GM21390 (cell line): ENCODE results near the gene KIF16B.
"Not testable (repeated sequence)": the region's sequence is repeated elsewhere in the genome, so short reads cannot be mapped to it uniquely, and the experiment has no call there.

Source experiments
- ATAC-seq: cut with Tn5 transposase; IDR thresholded peaks from one replicate; pipeline ENCODE4 v1.9.1; 2021; ENCODE audit not compliant: unreplicated experiment

KIF16B gene

GRCh38 chr20:16270314-16270931 is 302.8 kb downstream of the KIF16B start:
- no peak for ATAC-seq

DNA sequence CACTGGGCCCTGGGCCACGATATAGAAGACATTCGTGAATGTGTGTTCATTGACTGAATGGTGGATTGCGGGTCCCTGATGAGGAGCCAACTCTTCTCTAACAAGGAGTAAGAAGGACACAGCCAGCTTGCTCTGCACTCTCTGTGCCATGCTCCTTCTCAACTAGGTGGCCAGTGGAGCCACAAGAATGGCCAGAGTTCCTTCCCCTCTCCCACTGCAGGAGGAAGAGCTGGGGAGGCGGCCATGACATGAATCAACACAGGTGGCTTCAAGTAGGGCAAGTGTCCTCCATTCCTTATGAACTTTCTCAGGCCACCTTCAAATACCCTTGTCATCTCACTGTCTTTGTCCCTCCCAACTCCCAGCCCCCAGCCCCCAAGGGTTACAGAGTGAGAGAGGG is 305.7 kb downstream of the KIF16B start:
- ATAC-seq = no peak

GRCh38 chr20:16265334-16265733 is 307.9 kb downstream of the KIF16B start:
- ATAC-seq = no peak

- no peak for ATAC-seq
These were observed 309.7 kb downstream of the KIF16B start for GRCh38 chr20:16263582-16263981.

DNA sequence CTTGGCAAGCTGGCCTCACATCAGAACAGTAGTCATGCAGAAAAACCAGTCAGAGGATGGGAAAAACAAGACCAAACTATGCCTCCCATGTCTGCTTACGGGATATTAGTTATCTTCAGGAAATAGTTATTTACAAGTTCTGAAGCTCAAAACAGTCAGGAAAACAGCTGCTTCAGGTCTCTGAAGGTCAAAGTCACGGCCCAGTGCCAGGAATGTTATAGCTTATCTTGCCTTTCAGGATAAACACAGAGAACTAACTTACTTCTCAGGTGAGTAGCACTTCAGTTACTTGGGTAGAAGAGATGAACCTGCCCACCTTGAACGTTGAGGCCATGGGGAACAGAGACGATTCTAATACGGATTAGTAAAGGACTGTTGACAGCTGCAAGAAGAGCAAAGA is 310.7 kb downstream of the KIF16B start:
- no peak for ATAC-seq

DNA sequence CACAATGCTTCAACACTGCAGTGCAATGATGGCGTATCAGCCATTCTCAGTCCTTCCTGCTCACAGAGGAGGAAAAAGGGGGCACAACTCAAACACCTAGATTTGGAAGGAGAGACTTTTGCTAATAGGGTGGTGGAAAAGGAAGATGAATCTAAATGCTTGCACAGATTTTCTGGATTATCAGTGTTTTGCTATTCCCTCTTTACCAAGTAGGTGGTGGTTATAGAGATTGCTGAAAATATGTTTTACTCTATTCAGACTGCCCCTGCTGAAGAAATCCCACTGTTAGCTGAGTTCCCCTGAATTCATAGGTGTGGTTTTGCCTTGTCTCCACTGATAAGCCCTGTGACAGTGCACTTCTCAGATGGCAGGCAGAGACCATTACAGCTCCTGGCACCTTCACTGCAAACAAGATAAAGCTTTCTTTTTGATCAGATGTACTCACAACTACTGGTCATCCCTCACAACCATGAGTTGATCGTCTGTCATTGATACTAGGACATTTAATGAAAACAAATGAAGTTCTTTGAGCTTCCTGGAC is 311.4 kb downstream of the KIF16B start:
- ATAC-seq = no peak

DNA sequence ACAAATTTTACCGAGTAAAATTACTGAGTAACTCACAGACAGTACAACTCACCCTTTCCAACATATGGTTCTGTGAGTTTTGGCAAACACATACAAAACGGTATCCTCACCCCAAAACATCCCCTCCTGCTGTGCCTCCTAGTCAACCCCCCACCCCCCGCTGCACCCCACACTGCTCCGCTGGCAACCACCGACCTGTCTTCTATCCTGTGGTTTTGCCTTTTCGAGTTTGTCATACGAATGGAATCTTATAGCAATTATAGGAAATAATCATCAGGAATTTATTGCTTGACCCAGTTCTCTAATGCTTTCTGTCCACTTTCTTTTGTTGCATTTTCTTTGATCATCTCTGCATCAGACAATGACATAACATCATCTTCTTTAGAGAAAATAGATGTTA is 312.3 kb downstream of the KIF16B start:
- no peak for ATAC-seq

GRCh38 chr20:16260133-16260532 is 313.1 kb downstream of the KIF16B start:
- ATAC-seq = not testable (repeated sequence)

DNA sequence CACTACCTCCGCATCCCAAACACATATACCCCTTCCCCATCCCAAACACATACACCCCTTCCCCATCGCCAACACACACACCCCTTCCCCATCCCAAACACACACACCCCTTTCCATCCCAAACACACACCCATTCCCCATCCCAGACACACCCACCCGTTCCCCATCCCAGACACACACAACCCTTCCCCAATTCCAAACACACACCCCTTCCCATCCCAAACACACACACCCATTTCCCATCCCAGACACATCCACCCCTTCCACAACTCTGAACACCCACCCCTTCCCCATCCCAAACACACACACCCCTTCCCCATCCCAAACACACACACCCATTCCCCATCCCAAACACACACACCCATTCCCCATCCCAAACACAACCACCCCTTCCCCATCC is 314.5 kb downstream of the KIF16B start:
- ATAC-seq = no peak

DNA sequence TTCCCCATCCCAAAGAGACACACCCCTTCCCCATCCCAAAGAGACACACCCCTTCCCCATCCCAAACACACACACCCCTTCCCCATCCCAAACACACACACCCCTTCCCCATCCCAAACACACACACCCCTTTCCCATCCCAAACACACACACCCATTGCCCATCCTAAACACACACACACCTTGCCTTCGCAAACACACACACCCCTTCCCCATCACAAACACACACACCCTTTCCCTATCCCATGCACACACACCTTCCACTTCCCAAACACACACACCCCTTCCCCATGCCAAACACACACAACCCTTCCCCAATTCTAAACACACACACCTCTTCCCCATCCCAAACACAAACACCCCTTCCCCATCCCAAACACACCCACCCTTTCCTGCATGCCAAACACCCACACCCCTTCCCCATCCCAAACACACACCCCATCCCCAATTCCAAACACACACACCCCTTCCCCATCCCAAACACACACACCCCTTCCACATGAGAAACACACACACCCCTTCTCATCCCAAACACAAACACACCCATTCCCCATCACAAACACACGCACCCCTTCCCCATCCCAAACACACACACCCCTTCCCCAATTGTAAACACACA is 315.3 kb downstream of the KIF16B start:
- no peak for ATAC-seq

DNA sequence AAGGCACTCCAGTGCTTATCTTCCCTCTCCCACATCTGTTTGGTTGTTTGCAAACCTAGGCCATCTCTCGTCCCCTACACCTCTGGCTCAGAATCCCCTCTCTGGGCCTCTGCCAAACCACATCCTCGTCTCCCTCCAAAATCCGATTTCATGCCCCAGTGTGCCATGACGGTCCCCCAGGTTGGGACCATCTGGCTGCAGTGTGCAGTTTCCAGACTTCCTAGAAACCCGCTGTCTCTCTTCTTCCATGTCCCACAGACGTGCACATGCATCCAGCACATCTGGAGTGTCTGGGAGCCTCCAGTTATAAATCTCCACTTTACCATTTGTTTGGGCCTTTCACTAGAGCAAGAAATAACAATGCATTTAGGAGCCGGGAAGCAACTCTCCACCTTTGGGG is 316.2 kb downstream of the KIF16B start:
- no peak for ATAC-seq

DNA sequence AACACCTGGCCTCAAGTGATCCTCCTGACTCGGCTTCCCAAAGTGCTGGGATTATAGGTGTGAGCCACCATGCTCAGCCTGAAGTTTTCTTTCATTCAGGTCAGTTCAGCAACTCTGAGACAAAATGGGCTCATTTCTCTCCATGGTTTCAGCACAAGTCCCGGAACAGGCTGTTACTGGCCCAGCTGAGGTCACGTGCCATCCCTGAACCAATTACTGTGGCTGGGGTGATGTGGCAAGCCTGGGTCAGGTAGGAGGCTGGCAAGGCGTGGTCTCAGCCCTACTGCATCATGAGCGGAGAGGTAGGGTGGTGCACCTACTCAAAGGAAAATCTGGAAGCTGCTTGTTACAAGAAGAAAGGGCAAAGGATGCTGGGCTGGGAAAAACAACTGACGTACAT is 326.4 kb downstream of the KIF16B start:
- no peak for ATAC-seq

DNA sequence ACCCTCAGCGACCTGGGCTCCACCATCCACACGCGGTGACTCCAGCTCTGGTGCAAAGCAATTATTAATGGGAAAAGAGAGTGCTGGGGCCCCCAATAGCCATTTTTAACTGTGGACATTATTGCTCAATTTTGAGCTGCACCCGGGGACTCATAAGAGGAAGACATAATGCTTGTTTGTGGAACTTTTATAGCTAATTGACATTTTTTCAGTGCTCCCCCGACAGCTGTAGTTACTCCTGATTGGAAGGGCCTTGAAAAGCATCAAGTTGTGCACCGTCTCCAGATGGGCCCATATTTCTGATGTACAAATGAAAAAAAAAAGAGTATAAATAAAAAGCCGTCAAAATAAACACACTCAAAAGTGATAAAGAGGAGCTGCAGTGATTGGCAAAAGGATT is 327.0 kb downstream of the KIF16B start:
- no peak for ATAC-seq

DNA sequence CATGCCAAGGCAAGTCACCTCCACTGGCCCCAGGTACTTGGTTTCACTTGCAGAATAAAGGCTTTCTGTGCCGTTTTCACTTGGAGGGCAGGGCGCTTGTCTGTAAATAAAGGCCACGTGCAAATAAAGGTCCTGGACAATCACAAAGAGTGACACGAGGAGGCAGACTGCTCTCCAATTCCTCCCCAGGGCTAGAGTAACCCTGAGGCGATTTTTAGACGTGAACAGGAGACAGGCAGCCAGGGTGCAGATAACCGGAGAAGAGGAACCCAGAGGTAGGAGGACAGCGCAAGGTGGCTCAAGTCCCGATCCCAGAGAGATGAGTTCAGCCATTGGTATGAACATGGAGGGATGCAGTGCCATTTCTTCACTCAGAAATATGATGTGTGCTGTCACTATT is 327.4 kb downstream of the KIF16B start:
- ATAC-seq = no peak

DNA sequence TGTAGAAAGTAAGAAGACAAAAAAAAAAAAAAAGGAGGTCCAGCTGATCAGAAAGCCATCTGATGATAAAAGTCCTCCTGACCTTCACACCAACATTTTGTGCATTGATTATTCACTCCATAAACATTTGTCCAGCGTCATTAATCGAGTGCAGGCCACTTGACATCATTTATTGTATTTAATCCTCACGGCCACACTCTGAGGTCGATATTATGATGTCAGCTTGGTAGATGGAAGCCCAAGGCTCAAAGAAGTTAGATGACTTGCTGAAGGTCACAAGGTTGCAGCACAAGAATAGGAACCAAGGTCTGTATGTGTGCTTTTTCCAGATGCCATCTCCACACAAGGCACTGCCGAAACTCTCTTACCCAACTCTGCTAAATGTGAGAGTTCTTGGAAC is 328.4 kb downstream of the KIF16B start:
- no peak for ATAC-seq

DNA sequence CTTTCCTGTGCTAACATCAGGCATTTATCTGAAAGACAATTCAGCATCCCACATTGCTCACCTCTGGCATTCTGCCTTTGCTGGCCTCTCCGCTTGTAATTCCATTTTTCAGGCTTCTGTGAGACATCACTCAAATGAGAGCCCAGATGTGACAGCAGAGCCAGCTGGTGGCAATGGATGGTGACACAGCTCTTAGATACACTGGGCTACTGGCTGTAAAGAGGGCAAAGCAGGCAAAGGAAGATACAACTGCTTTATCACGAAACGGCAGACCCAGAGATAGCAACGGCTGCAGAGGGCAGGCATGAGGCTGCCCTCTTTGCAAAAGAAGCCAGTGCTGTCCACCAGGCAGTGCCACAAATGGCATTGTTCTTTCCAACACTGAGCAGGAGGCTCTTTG is 329.8 kb downstream of the KIF16B start:
- no peak for ATAC-seq

GRCh38 chr20:16241911-16242310 is 331.3 kb downstream of the KIF16B start:
- ATAC-seq = no peak

DNA sequence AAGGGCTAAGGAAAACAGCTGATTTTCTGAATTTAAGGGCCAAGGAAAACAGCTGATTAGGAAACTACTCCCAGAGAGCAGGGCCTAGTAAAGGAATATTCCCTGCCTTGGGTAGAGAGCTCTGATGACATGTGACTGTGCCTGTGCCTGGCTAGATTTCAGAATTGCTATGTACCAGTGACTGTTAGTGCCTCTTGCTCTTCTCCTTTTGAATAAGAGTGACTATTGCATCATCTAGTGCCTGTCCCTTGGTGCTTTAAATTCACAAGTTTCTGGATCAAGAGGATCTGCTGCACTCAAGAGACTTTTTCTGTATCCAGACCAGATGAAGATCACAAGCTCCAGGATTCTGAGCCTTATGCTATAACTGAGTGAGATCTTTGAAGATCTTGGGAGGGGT is 332.9 kb downstream of the KIF16B start:
- no peak for ATAC-seq

DNA sequence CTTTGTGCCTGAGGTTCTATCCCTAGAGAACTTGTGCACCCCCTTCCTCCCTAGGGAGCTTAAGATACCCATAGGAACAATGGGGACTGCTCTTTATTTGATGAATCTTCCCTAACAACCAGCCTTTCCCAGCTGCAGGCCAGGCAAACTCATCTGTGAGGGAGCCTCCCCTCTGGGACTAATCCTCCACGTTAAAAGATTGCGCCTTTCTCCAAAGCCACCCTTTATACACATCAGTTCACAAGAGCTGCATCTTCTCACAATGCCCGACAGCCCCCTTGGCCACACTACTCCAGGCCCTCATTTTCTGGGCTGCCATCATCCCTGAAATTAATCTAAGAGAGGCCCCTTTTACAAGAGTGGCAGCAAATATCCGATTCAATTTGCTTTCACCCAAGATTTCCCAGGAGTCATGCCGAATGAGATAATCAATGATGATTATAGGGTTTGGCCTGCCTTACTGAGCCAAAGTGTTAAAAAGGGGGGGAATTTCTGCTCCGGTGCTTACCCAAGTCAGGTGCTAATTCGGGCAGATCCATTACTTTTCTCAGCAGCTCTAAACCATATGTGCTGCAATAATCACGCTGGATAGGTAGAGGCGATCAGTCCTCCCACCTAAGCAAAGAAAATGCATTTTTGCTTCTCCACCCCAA is 336.5 kb downstream of the KIF16B start:
- no peak for ATAC-seq

GRCh38 chr20:16230402-16230801 is 342.8 kb downstream of the KIF16B start:
- no peak for ATAC-seq

DNA sequence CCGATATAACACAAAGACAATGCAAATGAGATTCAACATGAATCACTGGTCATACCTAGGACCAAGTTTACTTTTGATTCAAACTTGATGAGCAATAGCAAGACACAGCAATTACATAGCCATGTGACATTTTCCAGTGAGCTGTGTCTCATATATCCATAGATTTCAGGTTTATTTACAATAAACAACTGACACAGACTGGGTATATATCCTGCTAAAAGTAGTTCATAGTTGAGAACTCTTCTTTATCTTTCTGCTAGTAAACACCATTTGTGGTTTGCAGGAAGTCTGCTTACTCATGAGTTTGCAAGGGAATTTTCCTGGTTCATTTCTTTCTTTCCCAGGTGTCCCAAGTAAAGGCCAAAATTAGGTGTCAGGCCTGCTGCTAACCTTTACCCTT is 343.4 kb downstream of the KIF16B start:
- no peak for ATAC-seq

DNA sequence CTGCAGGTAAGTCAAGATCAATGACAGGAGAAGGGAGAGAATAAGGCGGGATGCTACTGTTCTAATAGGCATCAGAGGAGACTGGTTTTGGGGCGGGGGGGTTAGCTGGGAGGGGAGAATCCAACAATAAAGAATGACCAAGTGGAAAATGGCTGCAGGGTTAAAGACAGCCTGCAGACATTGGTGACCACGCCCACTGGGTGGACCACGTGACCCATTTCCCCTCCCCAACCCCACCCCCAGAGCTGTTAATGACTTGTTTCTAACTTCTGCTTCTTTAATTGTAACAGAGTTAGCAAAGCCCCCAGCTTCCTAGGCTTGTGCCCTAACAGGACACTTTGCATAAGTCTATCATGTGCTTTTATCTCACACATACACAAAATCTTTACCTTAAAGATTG is 344.5 kb downstream of the KIF16B start:
- no peak for ATAC-seq
